Keratinocyte (primary cell): ENCODE measurements around the gene CLCN4. TPM values are rescaled to one million over a fixed set of nuclear protein-coding genes. Genes with fewer than 3 reads are reported as not detected.

ENCODE experiments used
- DNase-seq: peaks from one replicate; pipeline ENCODE4 v3.0.0-alpha.2; 2011; ENCODE audit warnings: low read depth, missing footprints, low spot score
- FAIRE-seq: peaks from 2 replicates; lab custom pipeline; 2011; peaks lifted over from hg19 to GRCh38; lab: Jason Lieb, UNC
- H2AFZ ChIP-seq: 2 replicates; pipeline ENCODE4 v1.6.0; 2012; ENCODE audit warnings: low read length, control low read depth, inconsistent platforms; ENCODE audit not compliant: control insufficient read depth
- H3K27ac ChIP-seq: 2 replicates; pipeline ENCODE4 v1.5.1; 2011; ENCODE audit warnings: low read length; ENCODE audit not compliant: control insufficient read depth, insufficient read depth
- H3K27me3 ChIP-seq: 3 replicates; pipeline ENCODE4 v1.6.0; 2011; ENCODE audit warnings: low read length; ENCODE audit not compliant: control insufficient read depth, insufficient read depth; ENCODE audit errors: extremely low read depth
- H3K36me3 ChIP-seq, 2 experiments: 2 replicates in 1 of 2; 3 replicates in 1 of 2; pipeline ENCODE4 v1.5.1; 2011; ENCODE audit warnings: low read length in 2 of 2, mild to moderate bottlenecking in 1 of 2; ENCODE audit not compliant: control insufficient read depth in 2 of 2, insufficient read depth in 2 of 2; ENCODE audit errors: extremely low read depth in 1 of 2
- H3K4me1 ChIP-seq: 3 replicates; pipeline ENCODE4 v1.5.1; 2011; ENCODE audit warnings: low read length; ENCODE audit not compliant: control insufficient read depth, insufficient read depth; ENCODE audit errors: extremely low read depth
- H3K4me2 ChIP-seq: 3 replicates; pipeline ENCODE4 v1.6.0; 2011; ENCODE audit warnings: low read depth, low read length; ENCODE audit not compliant: control insufficient read depth, insufficient read depth; ENCODE audit errors: extremely low read depth
- H3K4me3 ChIP-seq, 3 experiments: fragments of 200-600 bp in 1 of 3; sonication (generic) in 1 of 3; 2 replicates in 2 of 3; 3 replicates in 1 of 3; pipeline ENCODE4 v1.5.1; 2011 to 2016; ENCODE audit warnings: low read length in 3 of 3, mild to moderate bottlenecking in 3 of 3, control low read depth in 2 of 3, inconsistent platforms in 1 of 3, low read depth in 1 of 3, mixed read lengths in 1 of 3, mixed run types in 1 of 3, moderate library complexity in 1 of 3; ENCODE audit not compliant: control insufficient read depth in 2 of 3, insufficient read depth in 2 of 3; ENCODE audit errors: extremely low read depth in 1 of 3
- H3K79me2 ChIP-seq: 2 replicates; pipeline ENCODE4 v1.6.0; 2012; ENCODE audit warnings: low read length; ENCODE audit not compliant: control insufficient read depth, insufficient read depth
- H3K9ac ChIP-seq: 3 replicates; pipeline ENCODE4 v1.6.0; 2011; ENCODE audit warnings: low read length; ENCODE audit not compliant: control insufficient read depth, insufficient read depth; ENCODE audit errors: extremely low read depth
- H3K9me1 ChIP-seq: 3 replicates; pipeline ENCODE4 v1.6.0; 2011; ENCODE audit warnings: low read length; ENCODE audit not compliant: control insufficient read depth, insufficient read depth; ENCODE audit errors: extremely low read depth
- H3K9me3 ChIP-seq: 2 replicates; pipeline ENCODE4 v1.5.1; 2012; ENCODE audit warnings: low read depth, low read length; ENCODE audit not compliant: control insufficient read depth
- H4K20me1 ChIP-seq: 3 replicates; pipeline ENCODE4 v1.6.0; 2011; ENCODE audit warnings: low read length; ENCODE audit not compliant: control insufficient read depth, insufficient read depth; ENCODE audit errors: extremely low read depth
- EZH2 ChIP-seq: IDR thresholded peaks from one replicate; pipeline ENCODE4 v1.6.1; 2012; ENCODE audit warnings: inconsistent platforms, mild to moderate bottlenecking, low read length, moderate library complexity
- dilution Hi-C: fragments of 300-500 bp; cut with MboI; formaldehyde crosslinking; loops from one replicate; pipeline ENCODE4 v1.7.0; 2020; ENCODE audit warnings: low sequenced_read_pairs; ENCODE audit not compliant: extremely low pct_ligation_motif_present
- polyA plus RNA-seq, 5 experiments: library from polyadenylated mRNA; depleted of rRNA in 3 of 5; stranded (reverse) in 3 of 5; stranded (forward) in 1 of 5; unstranded in 1 of 5; fragments of >200 nt; gene quantifications; 1 replicate in 1 of 5; 2 replicates in 3 of 5; 3 replicates in 1 of 5; pipeline versions ENCODE4 v1.2.1 to v1.2.3, GENCODE V29; 2011 to 2012; ENCODE audit warnings: missing spikeins in 2 of 5, low read depth in 1 of 5, low replicate concordance in 1 of 5
- TF ChIP-seq, protein P1 (sequence below), 3 experiments: IDR thresholded peaks in 1 of 3; conservative IDR thresholded peaks in 1 of 3; optimal IDR thresholded peaks in 1 of 3; 2 replicates in 2 of 3; 3 replicates in 1 of 3; pipeline versions ENCODE3 to v1.5.1; 2011; ENCODE audit warnings: low read length in 3 of 3, mild to moderate bottlenecking in 3 of 3, moderate library complexity in 2 of 3, control low read depth in 1 of 3, inconsistent platforms in 1 of 3; ENCODE audit not compliant: insufficient read depth in 2 of 3; ENCODE audit errors: extremely low read depth in 1 of 3

CLCN4 gene
- polyA plus RNA-seq, 1 donor (not counting 4 experiments of a cell fraction or from before 2014, with no cell fraction given), result 0.24 TPM

DNA sequence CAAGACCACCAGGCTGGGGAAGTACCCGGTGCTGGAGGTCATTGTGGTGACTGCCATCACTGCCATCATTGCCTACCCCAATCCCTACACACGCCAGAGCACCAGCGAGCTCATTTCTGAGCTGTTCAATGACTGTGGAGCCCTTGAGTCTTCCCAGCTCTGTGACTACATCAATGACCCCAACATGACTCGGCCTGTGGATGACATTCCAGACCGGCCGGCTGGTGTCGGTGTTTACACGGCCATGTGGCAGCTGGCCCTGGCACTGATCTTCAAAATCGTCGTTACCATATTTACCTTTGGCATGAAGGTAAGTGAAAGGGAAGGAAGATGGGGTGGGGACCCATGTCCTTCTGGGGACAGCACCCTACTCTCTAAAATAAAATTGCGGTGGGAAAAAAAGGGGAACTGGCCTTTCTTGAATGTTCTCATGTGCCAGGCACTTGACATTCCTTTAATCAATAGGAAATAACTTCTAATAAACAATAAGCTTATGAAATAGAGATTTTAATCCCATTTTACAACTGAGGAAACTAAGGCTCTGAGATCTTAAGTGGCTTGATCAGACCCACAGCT, 51.6 kb downstream of the CLCN4 start:
- Histone ChIP-seq H3K9ac (no peak overlapping the region), H4K20me1 (no peaks in the 10 kb centered on the region), H3K27me3 (no peaks in the 10 kb centered on the region), H3K4me2 (no peak overlapping the region), H3K79me2 (no peaks in the 10 kb centered on the region), H2AFZ (no peak overlapping the region), H3K9me1 (no peaks in the 10 kb centered on the region), H3K36me3 (no peaks in the 10 kb centered on the region), H3K9me3 (no peaks in the 10 kb centered on the region), H3K4me1 (no peaks in the 10 kb centered on the region), H3K27ac (no peak overlapping the region), H3K4me3 (no peak overlapping the region)
- DNase-seq (no peak), FAIRE-seq (no peak)
- TF ChIP-seq, protein P1, sequence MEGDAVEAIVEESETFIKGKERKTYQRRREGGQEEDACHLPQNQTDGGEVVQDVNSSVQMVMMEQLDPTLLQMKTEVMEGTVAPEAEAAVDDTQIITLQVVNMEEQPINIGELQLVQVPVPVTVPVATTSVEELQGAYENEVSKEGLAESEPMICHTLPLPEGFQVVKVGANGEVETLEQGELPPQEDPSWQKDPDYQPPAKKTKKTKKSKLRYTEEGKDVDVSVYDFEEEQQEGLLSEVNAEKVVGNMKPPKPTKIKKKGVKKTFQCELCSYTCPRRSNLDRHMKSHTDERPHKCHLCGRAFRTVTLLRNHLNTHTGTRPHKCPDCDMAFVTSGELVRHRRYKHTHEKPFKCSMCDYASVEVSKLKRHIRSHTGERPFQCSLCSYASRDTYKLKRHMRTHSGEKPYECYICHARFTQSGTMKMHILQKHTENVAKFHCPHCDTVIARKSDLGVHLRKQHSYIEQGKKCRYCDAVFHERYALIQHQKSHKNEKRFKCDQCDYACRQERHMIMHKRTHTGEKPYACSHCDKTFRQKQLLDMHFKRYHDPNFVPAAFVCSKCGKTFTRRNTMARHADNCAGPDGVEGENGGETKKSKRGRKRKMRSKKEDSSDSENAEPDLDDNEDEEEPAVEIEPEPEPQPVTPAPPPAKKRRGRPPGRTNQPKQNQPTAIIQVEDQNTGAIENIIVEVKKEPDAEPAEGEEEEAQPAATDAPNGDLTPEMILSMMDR (optimal IDR thresholded peaks at IDR 0.05 in 1 of 3, IDR thresholded peaks at IDR 0.05 in 1 of 3, conservative IDR thresholded peaks at IDR 0.05 in 1 of 3; ENCODE audit: extremely low read depth in 1 of 3, insufficient read depth in 2 of 3, low read length in 3 of 3), result no peak
- no peak for TF ChIP-seq EZH2
- dilution Hi-C loops, result no loop called here

DNA sequence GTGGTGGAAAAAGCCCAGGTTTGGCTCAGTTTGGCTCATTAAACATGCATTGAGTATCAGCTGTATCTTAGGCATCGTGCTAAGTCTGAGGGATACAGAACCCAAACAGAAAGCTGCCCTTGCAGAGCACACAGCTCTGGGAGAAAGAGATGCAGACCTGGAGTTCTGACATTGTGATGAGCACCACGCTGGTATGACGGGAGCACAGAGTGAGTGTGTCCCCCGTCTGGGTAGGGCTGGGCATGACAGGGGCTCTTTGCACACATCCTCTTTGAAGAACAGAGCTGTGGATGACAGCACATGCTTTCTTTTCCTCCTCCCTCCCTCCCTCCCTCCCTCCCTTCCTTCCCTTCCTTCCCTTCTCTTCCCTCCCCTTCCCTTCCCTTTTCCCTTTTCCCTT, 52.2 kb downstream of the CLCN4 start:
- H3K36me3 ChIP-seq, result no peaks in the 10 kb centered on the region
- TF ChIP-seq, protein P1 (optimal IDR thresholded peaks at IDR 0.05 in 1 of 3, IDR thresholded peaks at IDR 0.05 in 1 of 3, conservative IDR thresholded peaks at IDR 0.05 in 1 of 3; ENCODE audit: extremely low read depth in 1 of 3, insufficient read depth in 2 of 3, low read length in 3 of 3), result no peak
- TF ChIP-seq EZH2, result no peak
- H3K27me3 ChIP-seq, result no peaks in the 10 kb centered on the region
- no peak overlapping the region for H3K27ac ChIP-seq
- H4K20me1 ChIP-seq, result no peaks in the 10 kb centered on the region
- H3K9me1 ChIP-seq, result no peaks in the 10 kb centered on the region
- H2AFZ ChIP-seq, result no peak overlapping the region
- no peaks in the 10 kb centered on the region for H3K9me3 ChIP-seq
- no peak for DNase-seq
- no peaks in the 10 kb centered on the region for H3K79me2 ChIP-seq
- H3K4me3 ChIP-seq, result no peak overlapping the region
- H3K9ac ChIP-seq, result no peak overlapping the region
- no peak overlapping the region for H3K4me2 ChIP-seq
- no peaks in the 10 kb centered on the region for H3K4me1 ChIP-seq
- dilution Hi-C loops, result no loop called here
- no peak for FAIRE-seq
